Progenitor cell of endocrine pancreas (in vitro differentiated cells): ENCODE results near the gene SLC23A2. TPM values are rescaled to one million over a fixed set of nuclear protein-coding genes. Genes with fewer than 3 reads are reported as not detected.

Experiments
- DNase-seq: peaks from one replicate; pipeline ENCODE4 v3.0.0; 2021; ENCODE audit warnings: low spot score; ENCODE audit not compliant: unreplicated experiment
- H3K27ac Mint-ChIP-seq: 2 replicates; pipeline ENCODE4 v1.8.0; 2021; ENCODE audit warnings: mild to moderate bottlenecking, moderate library complexity, mixed read lengths
- H3K27me3 Mint-ChIP-seq: 2 replicates; pipeline ENCODE4 v1.8.0; 2021; ENCODE audit warnings: mixed read lengths
- H3K36me3 Mint-ChIP-seq: 2 replicates; pipeline ENCODE4 v1.8.0; 2022; ENCODE audit warnings: mixed read lengths; ENCODE audit not compliant: insufficient read depth
- H3K4me1 Mint-ChIP-seq: 2 replicates; pipeline ENCODE4 v1.8.0; 2021; ENCODE audit warnings: low read depth, mixed read lengths
- H3K4me3 Mint-ChIP-seq: 2 replicates; pipeline ENCODE4 v1.8.0; 2021; ENCODE audit warnings: low read depth, mild to moderate bottlenecking, moderate library complexity, mixed read lengths
- H3K9me3 Mint-ChIP-seq: 2 replicates; pipeline ENCODE4 v1.8.0; 2021; ENCODE audit warnings: low read depth, mixed read lengths
- CTCF ChIP-seq: fragments of 200-600 bp; sonication (generic); IDR thresholded peaks from one replicate; pipeline ENCODE4 v1.5.0; 2021; ENCODE audit warnings: antibody characterized with exemption, mild to moderate bottlenecking; ENCODE audit not compliant: unreplicated experiment
- total RNA-seq: library from RNA; stranded (reverse); gene quantifications from 2 replicates; pipeline ENCODE4 v1.2.1, GENCODE V29; 2021

SLC23A2 gene
- total RNA-seq, 1 donor from 2014 or later, result 23.6 TPM

DNA sequence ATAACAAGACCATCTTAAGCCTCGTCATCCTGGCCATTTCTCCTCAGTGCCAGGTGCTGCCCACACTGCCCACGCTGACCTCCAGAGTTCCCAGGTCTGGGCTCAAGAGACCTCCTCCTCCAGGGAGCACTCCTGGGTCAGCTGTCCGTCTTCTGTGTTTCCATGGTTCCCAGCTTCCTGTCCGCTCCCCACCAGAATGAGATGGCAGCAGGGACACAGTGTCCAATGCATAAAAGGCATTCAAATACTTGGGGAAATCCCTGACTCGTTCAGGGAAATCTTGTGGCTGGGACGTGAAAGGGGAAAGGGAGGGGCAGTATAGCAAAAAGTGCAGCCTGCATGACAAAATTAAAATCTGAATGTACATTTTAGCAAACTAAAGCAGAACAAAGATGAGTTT, 54.3 kb downstream of the SLC23A2 start:
- no peak overlapping the region for H3K27ac Mint-ChIP-seq
- no peaks in the 10 kb centered on the region for H3K4me1 Mint-ChIP-seq
- no peaks in the 10 kb centered on the region for H3K27me3 Mint-ChIP-seq
- no peak for DNase-seq
- H3K36me3 Mint-ChIP-seq, result peaks cover 1% of the 10 kb centered on the region
- H3K9me3 Mint-ChIP-seq, result no peaks in the 10 kb centered on the region
- no peak overlapping the region for H3K4me3 Mint-ChIP-seq
- TF ChIP-seq CTCF, result no peak

DNA sequence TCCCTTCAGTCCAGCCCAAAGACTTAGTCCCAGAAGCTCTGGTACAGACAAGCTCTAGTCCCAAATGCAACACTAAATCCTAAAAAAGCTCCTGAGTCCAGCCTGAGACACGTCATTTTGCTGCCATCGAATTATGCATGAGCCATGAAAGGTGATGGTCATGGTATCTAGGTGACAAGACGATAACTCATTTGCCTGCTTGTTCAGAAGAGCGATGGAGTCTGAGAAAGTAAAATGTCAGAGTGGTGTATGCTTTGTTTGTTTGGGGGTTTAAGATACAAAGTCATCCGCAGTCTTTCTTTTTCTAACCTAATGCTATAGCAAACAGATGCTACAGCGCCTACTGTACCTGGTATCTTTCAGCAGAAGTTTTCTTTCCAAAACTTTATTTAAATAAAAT, 54.7 kb downstream of the SLC23A2 start:
- no peak overlapping the region for H3K4me3 Mint-ChIP-seq
- no peaks in the 10 kb centered on the region for H3K4me1 Mint-ChIP-seq
- no peak overlapping the region for H3K27ac Mint-ChIP-seq
- TF ChIP-seq CTCF, result no peak
- DNase-seq, result no peak
- no peaks in the 10 kb centered on the region for H3K9me3 Mint-ChIP-seq
- no peaks in the 10 kb centered on the region for H3K27me3 Mint-ChIP-seq
- peaks cover 1% of the 10 kb centered on the region for H3K36me3 Mint-ChIP-seq

- no peak for DNase-seq
- no peak for TF ChIP-seq CTCF
- Mint-ChIP-seq H3K27me3 (no peaks in the 10 kb centered on the region), H3K4me1 (no peaks in the 10 kb centered on the region), H3K36me3 (no peaks in the 10 kb centered on the region), H3K27ac (no peak overlapping the region), H3K4me3 (no peak overlapping the region), H3K9me3 (no peaks in the 10 kb centered on the region)
Measured at GRCh38 chr20:4944518-4945313, 56.6 kb downstream of the SLC23A2 start.

DNA sequence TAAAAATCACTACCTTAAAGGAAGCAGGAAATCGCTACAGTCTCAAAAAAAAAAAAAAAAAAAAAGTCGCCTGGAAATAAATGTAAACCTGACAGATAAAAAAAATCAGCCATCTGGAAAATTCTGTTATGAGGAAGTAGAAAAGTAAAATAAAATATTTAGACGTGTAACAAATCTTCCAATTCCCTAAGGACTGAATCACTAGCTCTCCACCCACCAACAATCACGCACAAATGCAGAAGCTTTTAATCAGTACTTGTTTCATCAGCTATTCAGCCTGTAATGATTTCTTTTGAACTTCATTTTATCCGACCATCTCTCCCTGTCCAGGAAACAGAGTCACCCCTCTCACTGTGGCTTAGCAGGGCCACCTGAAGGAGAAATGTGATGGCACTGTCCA, 59.0 kb downstream of the SLC23A2 start:
- peaks cover 6% of the 10 kb centered on the region for H3K4me1 Mint-ChIP-seq
- H3K27ac Mint-ChIP-seq, result no peak overlapping the region
- no peak for TF ChIP-seq CTCF
- H3K36me3 Mint-ChIP-seq, result no peaks in the 10 kb centered on the region
- no peaks in the 10 kb centered on the region for H3K9me3 Mint-ChIP-seq
- DNase-seq, result no peak
- H3K4me3 Mint-ChIP-seq, result no peak overlapping the region
- H3K27me3 Mint-ChIP-seq, result no peaks in the 10 kb centered on the region

- H3K4me1 Mint-ChIP-seq, result peaks cover 14% of the 10 kb centered on the region
- H3K27me3 Mint-ChIP-seq, result no peaks in the 10 kb centered on the region
- H3K4me3 Mint-ChIP-seq, result peak overlapping the region; percentile 42
- no peaks in the 10 kb centered on the region for H3K9me3 Mint-ChIP-seq
- no peak for DNase-seq
- no peak for TF ChIP-seq CTCF
- H3K27ac Mint-ChIP-seq, result peak overlapping the region; percentile 89
- no peaks in the 10 kb centered on the region for H3K36me3 Mint-ChIP-seq
Measured at GRCh38 chr20:4937407-4938319, 63.6 kb downstream of the SLC23A2 start.
